DOHH2 (cell line): ENCODE data around the gene SCIN.

ENCODE experiments used
- H3F3A ChIP-seq: fragments of 200-600 bp; sonication (generic), shearing (Covaris generic); 2 replicates; pipeline ENCODE4 v1.6.0; 2016; ENCODE audit warnings: antibody characterized with exemption, mild to moderate bottlenecking; ENCODE audit not compliant: control insufficient read depth, insufficient read depth
- H3K27ac ChIP-seq: fragments of 200-600 bp; sonication (generic); 2 replicates; pipeline ENCODE4 v1.5.1; 2014; ENCODE audit warnings: low read depth, mild to moderate bottlenecking, low read length, moderate library complexity
- H3K27me3 ChIP-seq: fragments of 200-600 bp; sonication (generic); 2 replicates; pipeline ENCODE4 v1.6.1; 2014; ENCODE audit warnings: mild to moderate bottlenecking, low read length, mixed read lengths; ENCODE audit not compliant: control insufficient read depth
- H3K36me3 ChIP-seq: fragments of 200-600 bp; sonication (generic); 2 replicates; pipeline ENCODE4 v1.6.1; 2014; ENCODE audit warnings: mild to moderate bottlenecking, low read length, moderate library complexity, mixed read lengths; ENCODE audit not compliant: control insufficient read depth
- H3K4me1 ChIP-seq: fragments of 200-600 bp; sonication (generic); 2 replicates; pipeline ENCODE4 v1.6.1; 2014; ENCODE audit warnings: mild to moderate bottlenecking, low read length, mixed read lengths; ENCODE audit not compliant: control insufficient read depth
- H3K4me2 ChIP-seq: fragments of 200-600 bp; sonication (generic); 2 replicates; pipeline ENCODE4 v1.6.0; 2014; ENCODE audit warnings: mild to moderate bottlenecking, low read length, moderate library complexity
- H3K4me3 ChIP-seq: fragments of 200-600 bp; sonication (generic); 2 replicates; pipeline ENCODE4 v1.5.1; 2014; ENCODE audit warnings: mild to moderate bottlenecking, low read length, mixed read lengths
- H3K79me2 ChIP-seq: fragments of 200-600 bp; sonication (generic); 2 replicates; pipeline ENCODE4 v1.6.1; 2014; ENCODE audit warnings: mild to moderate bottlenecking, low read length, mixed read lengths; ENCODE audit not compliant: control insufficient read depth
- H3K9me2 ChIP-seq: fragments of 200-600 bp; sonication (generic); replicated peaks from 2 replicates; pipeline ENCODE4 v1.6.1; 2014; ENCODE audit warnings: mild to moderate bottlenecking, low read length, mixed read lengths; ENCODE audit not compliant: control insufficient read depth
- H3K9me3 ChIP-seq: fragments of 200-600 bp; sonication (generic); 2 replicates; pipeline ENCODE4 v1.6.1; 2014; ENCODE audit warnings: antibody characterized with exemption, low read length, mixed read lengths; ENCODE audit not compliant: control insufficient read depth, insufficient read depth
- H4K20me1 ChIP-seq: fragments of 200-600 bp; sonication (generic); 2 replicates; pipeline ENCODE4 v1.6.0; 2014; ENCODE audit warnings: low read depth, mild to moderate bottlenecking, antibody characterized with exemption, low read length, moderate library complexity; ENCODE audit not compliant: control insufficient read depth, insufficient read depth
- EZH2phosphoT487 ChIP-seq: fragments of 200-600 bp; sonication (generic); IDR thresholded peaks from 2 replicates; pipeline ENCODE4 v1.6.1; 2017; ENCODE audit warnings: borderline replicate concordance, mild to moderate bottlenecking, antibody characterized with exemption, low read length, moderate library complexity, mixed read lengths
- TF ChIP-seq, protein P1 (sequence below): fragments of 200-600 bp; sonication (generic); IDR thresholded peaks from one replicate; pipeline ENCODE4 v1.5.1; 2014; ENCODE audit warnings: antibody characterized with exemption, mild to moderate bottlenecking, low read depth, low read length; ENCODE audit not compliant: poor library complexity, severe bottlenecking

The SCIN gene

DNA sequence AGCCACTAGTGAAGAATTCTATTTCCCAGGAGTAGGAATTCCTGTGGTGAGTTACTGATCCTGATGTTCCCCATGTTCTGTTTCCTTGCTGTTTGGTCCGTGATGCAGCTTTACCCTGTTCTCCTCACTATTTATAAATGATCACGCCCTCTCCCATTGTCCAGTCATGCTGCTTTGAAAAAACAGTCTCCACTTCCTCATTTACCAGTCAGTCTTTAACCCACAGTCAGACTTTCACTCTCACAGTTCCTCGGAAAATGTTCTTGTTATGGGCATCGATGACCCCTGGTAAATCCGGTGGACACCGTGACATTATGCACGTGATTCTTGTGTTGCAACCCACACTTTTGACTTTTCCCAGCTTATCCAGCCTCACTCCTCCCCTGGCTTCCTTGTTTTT, 14.4 kb downstream of the SCIN start:
- TF ChIP-seq EZH2phosphoT487, result no peak
- TF ChIP-seq, protein P1, sequence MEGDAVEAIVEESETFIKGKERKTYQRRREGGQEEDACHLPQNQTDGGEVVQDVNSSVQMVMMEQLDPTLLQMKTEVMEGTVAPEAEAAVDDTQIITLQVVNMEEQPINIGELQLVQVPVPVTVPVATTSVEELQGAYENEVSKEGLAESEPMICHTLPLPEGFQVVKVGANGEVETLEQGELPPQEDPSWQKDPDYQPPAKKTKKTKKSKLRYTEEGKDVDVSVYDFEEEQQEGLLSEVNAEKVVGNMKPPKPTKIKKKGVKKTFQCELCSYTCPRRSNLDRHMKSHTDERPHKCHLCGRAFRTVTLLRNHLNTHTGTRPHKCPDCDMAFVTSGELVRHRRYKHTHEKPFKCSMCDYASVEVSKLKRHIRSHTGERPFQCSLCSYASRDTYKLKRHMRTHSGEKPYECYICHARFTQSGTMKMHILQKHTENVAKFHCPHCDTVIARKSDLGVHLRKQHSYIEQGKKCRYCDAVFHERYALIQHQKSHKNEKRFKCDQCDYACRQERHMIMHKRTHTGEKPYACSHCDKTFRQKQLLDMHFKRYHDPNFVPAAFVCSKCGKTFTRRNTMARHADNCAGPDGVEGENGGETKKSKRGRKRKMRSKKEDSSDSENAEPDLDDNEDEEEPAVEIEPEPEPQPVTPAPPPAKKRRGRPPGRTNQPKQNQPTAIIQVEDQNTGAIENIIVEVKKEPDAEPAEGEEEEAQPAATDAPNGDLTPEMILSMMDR, result no peak
- H3K36me3 ChIP-seq, result no peaks in the 10 kb centered on the region
- no peaks in the 10 kb centered on the region for H3K9me2 ChIP-seq
- no peaks in the 10 kb centered on the region for H3K9me3 ChIP-seq
- no peak overlapping the region for H3K27ac ChIP-seq
- H3K27me3 ChIP-seq, result no peaks in the 10 kb centered on the region
- H3K4me1 ChIP-seq, result no peaks in the 10 kb centered on the region
- H3K4me2 ChIP-seq, result no peak overlapping the region
- H4K20me1 ChIP-seq, result no peaks in the 10 kb centered on the region
- H3K79me2 ChIP-seq, result no peaks in the 10 kb centered on the region
- no peaks in the 10 kb centered on the region for H3F3A ChIP-seq
- H3K4me3 ChIP-seq, result no peak overlapping the region

DNA sequence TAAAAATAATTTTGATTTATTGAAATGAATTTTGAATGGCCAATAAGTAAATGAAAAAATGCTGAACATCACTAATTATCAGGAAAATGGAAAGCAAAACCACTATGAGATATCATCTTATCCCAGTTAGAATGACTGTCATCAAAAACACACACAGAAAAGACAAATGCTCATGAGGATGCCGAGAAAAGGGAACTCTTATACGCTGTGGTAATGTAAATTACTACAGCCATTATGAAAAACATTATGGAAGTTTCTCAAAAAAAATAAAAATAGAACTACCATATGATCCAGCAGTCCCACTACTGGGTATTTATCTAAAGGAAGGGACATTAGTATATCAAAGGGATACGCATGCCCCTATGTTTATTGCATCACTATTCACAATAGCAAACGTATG, 15.8 kb downstream of the SCIN start:
- Histone ChIP-seq H3K9me2 (no peaks in the 10 kb centered on the region), H3F3A (no peaks in the 10 kb centered on the region), H3K27me3 (no peaks in the 10 kb centered on the region), H3K4me3 (no peak overlapping the region), H3K4me2 (no peak overlapping the region), H3K79me2 (no peaks in the 10 kb centered on the region), H3K4me1 (no peaks in the 10 kb centered on the region), H3K27ac (no peak overlapping the region), H3K36me3 (no peaks in the 10 kb centered on the region), H4K20me1 (no peaks in the 10 kb centered on the region), H3K9me3 (no peaks in the 10 kb centered on the region)
- TF ChIP-seq, protein P1, result no peak
- TF ChIP-seq EZH2phosphoT487, result no peak

DNA sequence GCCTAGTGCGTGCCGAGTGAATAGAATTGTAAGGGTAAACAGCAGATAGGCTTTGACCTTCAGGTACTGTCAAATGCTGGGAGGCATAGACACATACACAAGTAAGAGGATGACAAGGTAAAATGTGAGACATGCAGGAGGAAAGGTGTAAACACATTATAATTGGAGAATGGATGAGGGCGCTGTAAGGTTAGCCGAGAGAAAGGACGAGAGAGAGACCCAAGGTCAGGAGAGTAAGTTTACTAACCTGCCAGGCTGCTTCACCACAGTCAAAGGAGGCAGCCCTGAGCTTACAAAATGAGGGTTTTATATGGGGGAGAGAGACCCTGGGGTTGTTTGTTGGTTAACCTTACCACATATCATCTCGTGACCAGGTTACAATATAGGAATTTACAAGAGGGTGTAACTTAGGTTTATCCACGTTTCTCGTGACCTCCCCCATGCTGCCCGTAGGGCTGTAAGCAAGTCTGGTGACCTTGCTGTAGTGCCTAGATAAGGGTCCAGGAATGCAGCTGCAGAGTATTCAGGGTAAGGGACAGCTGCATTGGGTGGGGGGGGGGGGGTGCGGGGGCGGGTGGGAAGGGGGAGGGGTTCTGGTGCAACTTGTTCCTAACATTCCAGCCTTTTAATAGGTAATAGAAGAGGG, 17.9 kb downstream of the SCIN start:
- no peaks in the 10 kb centered on the region for H3K4me1 ChIP-seq
- H3K9me3 ChIP-seq, result peaks cover 3% of the 10 kb centered on the region; the same call in 1 of the 2 replicates
- H4K20me1 ChIP-seq, result no peaks in the 10 kb centered on the region

More for the DNA sequence above, 17.9 kb downstream of the SCIN start:
- no peak overlapping the region for H3K4me3 ChIP-seq
- no peak overlapping the region for H3K27ac ChIP-seq
- TF ChIP-seq, protein P1, result no peak
- no peak for TF ChIP-seq EZH2phosphoT487
- H3K36me3 ChIP-seq, result no peaks in the 10 kb centered on the region
- H3K79me2 ChIP-seq, result no peaks in the 10 kb centered on the region
- H3K9me2 ChIP-seq, result no peaks in the 10 kb centered on the region
- no peak overlapping the region for H3K4me2 ChIP-seq
- H3F3A ChIP-seq, result no peaks in the 10 kb centered on the region
- H3K27me3 ChIP-seq, result no peaks in the 10 kb centered on the region
